Natural killer cell (primary cell): ENCODE results near the gene TOX4. TPM values are rescaled to one million over a fixed set of nuclear protein-coding genes. Genes with fewer than 3 reads are reported as not detected.

Source experiments
- ATAC-seq, 3 donors: fragments of 150-1000 bp in 2 of 3; fragments of 200-7000 bp in 1 of 3; cut with Tn5 transposase; 1 replicate in 1 of 3; 2 replicates in 2 of 3; pipeline ENCODE4 v1.10.0; 2021; ENCODE audit warnings: mild to moderate bottlenecking in 2 of 3, moderate library complexity in 2 of 3
- DNase-seq, 2 donors: peaks; one replicate each; pipeline versions ENCODE4 v3.0.0 to v3.0.0-alpha.2; 2013 to 2021; ENCODE audit warnings: mixed read lengths in 1 of 2
- H3K27ac ChIP-seq: one replicate; pipeline ENCODE4 v1.5.1; 2013; ENCODE audit warnings: mild to moderate bottlenecking, low read length
- H3K27me3 ChIP-seq: one replicate; pipeline ENCODE4 v1.6.1; 2013; ENCODE audit warnings: low read length; ENCODE audit not compliant: control insufficient read depth, insufficient read depth
- H3K36me3 ChIP-seq: one replicate; pipeline ENCODE4 v1.6.1; 2013; ENCODE audit warnings: low read length; ENCODE audit not compliant: control insufficient read depth, insufficient read depth
- H3K4me1 ChIP-seq: one replicate; pipeline ENCODE4 v1.6.1; 2013; ENCODE audit warnings: low read length; ENCODE audit not compliant: control insufficient read depth, insufficient read depth
- H3K4me3 ChIP-seq: one replicate; pipeline ENCODE4 v1.5.1; 2013; ENCODE audit warnings: low read length
- H3K9me3 ChIP-seq: one replicate; pipeline ENCODE4 v1.6.1; 2013; ENCODE audit warnings: low read length; ENCODE audit not compliant: control insufficient read depth, insufficient read depth
- H3K27ac Mint-ChIP-seq, 2 donors: one replicate each; pipeline ENCODE4 v1.8.0; 2022; ENCODE audit warnings: mild to moderate bottlenecking in 2 of 2, mixed read lengths in 2 of 2, moderate library complexity in 1 of 2
- H3K27me3 Mint-ChIP-seq, 2 donors: one replicate each; pipeline ENCODE4 v1.8.0; 2022; ENCODE audit warnings: low read depth in 2 of 2, mixed read lengths in 2 of 2
- H3K36me3 Mint-ChIP-seq: one replicate; pipeline ENCODE4 v1.8.0; 2022; ENCODE audit warnings: mixed read lengths
- H3K4me1 Mint-ChIP-seq, 2 donors: one replicate each; pipeline ENCODE4 v1.8.0; 2022; ENCODE audit warnings: mixed read lengths in 2 of 2
- H3K4me3 Mint-ChIP-seq: one replicate; pipeline ENCODE4 v1.8.0; 2022; ENCODE audit warnings: mild to moderate bottlenecking, moderate library complexity, mixed read lengths
- H3K9me3 Mint-ChIP-seq, 2 donors: one replicate each; pipeline ENCODE4 v1.8.0; 2022; ENCODE audit warnings: mixed read lengths in 2 of 2
- WGBS: methylation state at CpG from one replicate; pipeline ENCODE4 v1.1.7; 2013; ENCODE audit warnings: missing lambda C conversion rate; ENCODE audit not compliant: insufficient coverage; 5-methylcytosine and 5-hydroxymethylcytosine counted together
- intact Hi-C: fragments of 100-400 bp; cut with micrococcal nuclease; formaldehyde crosslinking; loops from one replicate; pipeline ENCODE4 v1.14.2; 2022
- total RNA-seq, 4 donors: library from RNA; stranded (reverse); fragments of 120-200 nt in 1 of 4; gene quantifications; one replicate each; pipeline versions ENCODE4 v1.2.3 to v1.2.4, GENCODE V29; 2013 to 2022
- TF ChIP-seq, protein P1 (sequence below): fragments of 200-600 bp; IDR thresholded peaks from one replicate; pipeline ENCODE4 v1.8.0; 2022; ENCODE audit warnings: antibody characterized with exemption

TOX4 gene
- total RNA-seq, 3 donors from 2014 or later (not counting 1 experiment from before 2014, with no cell fraction given): 103 to 123 (median 123) TPM

DNA sequence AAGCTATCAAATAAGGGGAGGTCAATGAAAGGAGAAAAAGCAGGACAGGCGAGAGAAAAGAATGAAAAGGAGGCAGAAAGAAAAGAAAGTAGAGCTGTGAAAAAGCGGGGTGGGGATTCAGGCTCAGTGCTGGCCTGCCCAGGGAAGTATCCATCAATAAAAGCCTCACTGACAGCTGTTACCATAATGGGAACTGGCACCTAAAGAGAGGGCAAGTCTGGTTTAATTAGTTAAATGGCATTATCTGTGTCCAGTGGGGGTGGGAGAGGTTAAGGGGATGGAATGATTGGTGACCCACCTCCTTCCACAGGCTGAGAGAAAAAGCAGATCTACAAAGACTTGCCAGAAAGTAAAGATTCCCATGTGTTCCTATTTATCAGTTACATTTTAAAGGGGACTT lies 41.7 kb downstream of the TOX4 start:
- no peaks in the 10 kb centered on the region for H3K27me3 ChIP-seq
- Mint-ChIP-seq H3K27ac (no peak overlapping the region), H3K9me3 (no peaks in the 10 kb centered on the region), H3K4me1 (no peaks in the 10 kb centered on the region), H3K36me3 (no peaks in the 10 kb centered on the region), H3K4me3 (no peak overlapping the region), H3K27me3 (peaks cover 0 to 5% of the 10 kb centered on the region in 2 donors)
- TF ChIP-seq, protein P1, sequence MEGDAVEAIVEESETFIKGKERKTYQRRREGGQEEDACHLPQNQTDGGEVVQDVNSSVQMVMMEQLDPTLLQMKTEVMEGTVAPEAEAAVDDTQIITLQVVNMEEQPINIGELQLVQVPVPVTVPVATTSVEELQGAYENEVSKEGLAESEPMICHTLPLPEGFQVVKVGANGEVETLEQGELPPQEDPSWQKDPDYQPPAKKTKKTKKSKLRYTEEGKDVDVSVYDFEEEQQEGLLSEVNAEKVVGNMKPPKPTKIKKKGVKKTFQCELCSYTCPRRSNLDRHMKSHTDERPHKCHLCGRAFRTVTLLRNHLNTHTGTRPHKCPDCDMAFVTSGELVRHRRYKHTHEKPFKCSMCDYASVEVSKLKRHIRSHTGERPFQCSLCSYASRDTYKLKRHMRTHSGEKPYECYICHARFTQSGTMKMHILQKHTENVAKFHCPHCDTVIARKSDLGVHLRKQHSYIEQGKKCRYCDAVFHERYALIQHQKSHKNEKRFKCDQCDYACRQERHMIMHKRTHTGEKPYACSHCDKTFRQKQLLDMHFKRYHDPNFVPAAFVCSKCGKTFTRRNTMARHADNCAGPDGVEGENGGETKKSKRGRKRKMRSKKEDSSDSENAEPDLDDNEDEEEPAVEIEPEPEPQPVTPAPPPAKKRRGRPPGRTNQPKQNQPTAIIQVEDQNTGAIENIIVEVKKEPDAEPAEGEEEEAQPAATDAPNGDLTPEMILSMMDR: no peak
- no peaks in the 10 kb centered on the region for H3K9me3 ChIP-seq
- H3K4me3 ChIP-seq: no peak overlapping the region
- intact Hi-C loops: no loop called here
- ATAC-seq: no peak
- WGBS: 91% methylated on average over 2 of the region's 2 CpGs
- H3K36me3 ChIP-seq: no peaks in the 10 kb centered on the region
- no peak for DNase-seq
- no peaks in the 10 kb centered on the region for H3K4me1 ChIP-seq
- no peak overlapping the region for H3K27ac ChIP-seq

GRCh38 chr14:21520767-21521166 lies 43.8 kb downstream of the TOX4 start:
- Mint-ChIP-seq H3K27me3 (peaks cover 0 to 5% of the 10 kb centered on the region in 2 donors), H3K27ac (no peak overlapping the region), H3K4me3 (no peak overlapping the region), H3K9me3 (no peaks in the 10 kb centered on the region), H3K4me1 (peaks cover 5% of the 10 kb centered on the region in 2 donors), H3K36me3 (no peaks in the 10 kb centered on the region)
- ATAC-seq (no peak), DNase-seq (no peak)
- Histone ChIP-seq H3K9me3 (no peaks in the 10 kb centered on the region), H3K27me3 (no peaks in the 10 kb centered on the region), H3K36me3 (no peaks in the 10 kb centered on the region), H3K4me3 (no peak overlapping the region), H3K27ac (no peak overlapping the region), H3K4me1 (peaks cover 5% of the 10 kb centered on the region)
- TF ChIP-seq, protein P1: no peak
- WGBS: 100% methylated on average over 1 of the region's 1 CpG
- intact Hi-C loops: no loop called here

DNA sequence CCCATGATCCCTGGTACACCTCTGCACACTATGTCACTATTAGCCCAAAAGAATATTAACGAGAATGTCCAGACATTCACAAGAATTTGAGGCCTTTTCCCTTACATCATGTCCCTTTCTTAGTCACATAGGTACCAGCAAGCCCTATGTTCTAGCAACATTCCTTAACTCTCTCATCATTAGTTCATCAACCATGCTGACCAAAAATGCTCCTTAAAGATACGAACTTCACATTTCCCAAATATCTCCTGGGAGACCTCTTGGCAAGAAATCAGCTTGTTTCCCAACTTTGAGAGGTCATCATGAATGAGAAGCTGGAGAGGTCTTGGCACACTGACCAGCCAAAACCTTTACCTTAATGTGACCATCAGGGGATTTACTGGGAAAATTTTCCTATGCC lies 44.5 kb downstream of the TOX4 start:
- Mint-ChIP-seq H3K36me3 (no peaks in the 10 kb centered on the region), H3K4me3 (no peak overlapping the region), H3K27me3 (peaks cover 0 to 5% of the 10 kb centered on the region in 2 donors), H3K4me1 (peaks cover 5 to 9% of the 10 kb centered on the region in 2 donors), H3K9me3 (no peaks in the 10 kb centered on the region), H3K27ac (no peak overlapping the region)
- H3K4me3 ChIP-seq: no peak overlapping the region
- 90% methylated on average over 2 of the region's 2 CpGs for WGBS
- no peak overlapping the region for H3K27ac ChIP-seq
- H3K27me3 ChIP-seq: no peaks in the 10 kb centered on the region
- H3K9me3 ChIP-seq: no peaks in the 10 kb centered on the region
- ATAC-seq (no peak), DNase-seq (no peak)
- H3K36me3 ChIP-seq: no peaks in the 10 kb centered on the region
- TF ChIP-seq, protein P1: no peak
- intact Hi-C loops: no loop called here
- peaks cover 12% of the 10 kb centered on the region for H3K4me1 ChIP-seq

GRCh38 chr14:21523203-21523602 lies 46.2 kb downstream of the TOX4 start:
- DNase-seq (no peak), ATAC-seq (no peak)
- H3K4me1 ChIP-seq: peaks cover 19% of the 10 kb centered on the region
- Mint-ChIP-seq H3K27ac (no peak overlapping the region), H3K36me3 (no peaks in the 10 kb centered on the region), H3K4me3 (no peak overlapping the region), H3K27me3 (peaks cover 0 to 5% of the 10 kb centered on the region in 2 donors), H3K9me3 (no peaks in the 10 kb centered on the region), H3K4me1 (peaks cover 13 to 19% of the 10 kb centered on the region in 2 donors)
- no peaks in the 10 kb centered on the region for H3K36me3 ChIP-seq
- H3K27ac ChIP-seq: no peak overlapping the region
- WGBS: 78% methylated on average over 7 of the region's 7 CpGs
- H3K9me3 ChIP-seq: no peaks in the 10 kb centered on the region
- no peaks in the 10 kb centered on the region for H3K27me3 ChIP-seq
- H3K4me3 ChIP-seq: no peak overlapping the region
- intact Hi-C loops: no loop called here
- TF ChIP-seq, protein P1: no peak
